Keratinocyte (primary cell): Measurements from ENCODE around the gene DRAP1. TPM values are rescaled to one million over a fixed set of nuclear protein-coding genes. Genes with fewer than 3 reads are reported as not detected.

Experiments
- DNase-seq: peaks from one replicate; pipeline ENCODE4 v3.0.0-alpha.2; 2011; ENCODE audit warnings: low read depth, missing footprints, low spot score
- FAIRE-seq: peaks from 2 replicates; lab custom pipeline; 2011; peaks lifted over from hg19 to GRCh38; lab: Jason Lieb, UNC
- H2AFZ ChIP-seq: 2 replicates; pipeline ENCODE4 v1.6.0; 2012; ENCODE audit warnings: low read length, control low read depth, inconsistent platforms; ENCODE audit not compliant: control insufficient read depth
- H3K27ac ChIP-seq: 2 replicates; pipeline ENCODE4 v1.5.1; 2011; ENCODE audit warnings: low read length; ENCODE audit not compliant: control insufficient read depth, insufficient read depth
- H3K27me3 ChIP-seq: 3 replicates; pipeline ENCODE4 v1.6.0; 2011; ENCODE audit warnings: low read length; ENCODE audit not compliant: control insufficient read depth, insufficient read depth; ENCODE audit errors: extremely low read depth
- H3K36me3 ChIP-seq, 2 experiments: 2 replicates in 1 of 2; 3 replicates in 1 of 2; pipeline ENCODE4 v1.5.1; 2011; ENCODE audit warnings: low read length in 2 of 2, mild to moderate bottlenecking in 1 of 2; ENCODE audit not compliant: control insufficient read depth in 2 of 2, insufficient read depth in 2 of 2; ENCODE audit errors: extremely low read depth in 1 of 2
- H3K4me1 ChIP-seq: 3 replicates; pipeline ENCODE4 v1.5.1; 2011; ENCODE audit warnings: low read length; ENCODE audit not compliant: control insufficient read depth, insufficient read depth; ENCODE audit errors: extremely low read depth
- H3K4me2 ChIP-seq: 3 replicates; pipeline ENCODE4 v1.6.0; 2011; ENCODE audit warnings: low read depth, low read length; ENCODE audit not compliant: control insufficient read depth, insufficient read depth; ENCODE audit errors: extremely low read depth
- H3K4me3 ChIP-seq, 3 experiments: fragments of 200-600 bp in 1 of 3; sonication (generic) in 1 of 3; 2 replicates in 2 of 3; 3 replicates in 1 of 3; pipeline ENCODE4 v1.5.1; 2011 to 2016; ENCODE audit warnings: low read length in 3 of 3, mild to moderate bottlenecking in 3 of 3, control low read depth in 2 of 3, inconsistent platforms in 1 of 3, low read depth in 1 of 3, mixed read lengths in 1 of 3, mixed run types in 1 of 3, moderate library complexity in 1 of 3; ENCODE audit not compliant: control insufficient read depth in 2 of 3, insufficient read depth in 2 of 3; ENCODE audit errors: extremely low read depth in 1 of 3
- H3K79me2 ChIP-seq: 2 replicates; pipeline ENCODE4 v1.6.0; 2012; ENCODE audit warnings: low read length; ENCODE audit not compliant: control insufficient read depth, insufficient read depth
- H3K9ac ChIP-seq: 3 replicates; pipeline ENCODE4 v1.6.0; 2011; ENCODE audit warnings: low read length; ENCODE audit not compliant: control insufficient read depth, insufficient read depth; ENCODE audit errors: extremely low read depth
- H3K9me1 ChIP-seq: 3 replicates; pipeline ENCODE4 v1.6.0; 2011; ENCODE audit warnings: low read length; ENCODE audit not compliant: control insufficient read depth, insufficient read depth; ENCODE audit errors: extremely low read depth
- H3K9me3 ChIP-seq: 2 replicates; pipeline ENCODE4 v1.5.1; 2012; ENCODE audit warnings: low read depth, low read length; ENCODE audit not compliant: control insufficient read depth
- H4K20me1 ChIP-seq: 3 replicates; pipeline ENCODE4 v1.6.0; 2011; ENCODE audit warnings: low read length; ENCODE audit not compliant: control insufficient read depth, insufficient read depth; ENCODE audit errors: extremely low read depth
- CTCF ChIP-seq, 3 experiments: IDR thresholded peaks in 1 of 3; conservative IDR thresholded peaks in 1 of 3; optimal IDR thresholded peaks in 1 of 3; 2 replicates in 2 of 3; 3 replicates in 1 of 3; pipeline versions ENCODE3 to v1.5.1; 2011; ENCODE audit warnings: low read length in 3 of 3, mild to moderate bottlenecking in 3 of 3, moderate library complexity in 2 of 3, control low read depth in 1 of 3, inconsistent platforms in 1 of 3; ENCODE audit not compliant: insufficient read depth in 2 of 3; ENCODE audit errors: extremely low read depth in 1 of 3
- EZH2 ChIP-seq: IDR thresholded peaks from one replicate; pipeline ENCODE4 v1.6.1; 2012; ENCODE audit warnings: inconsistent platforms, mild to moderate bottlenecking, low read length, moderate library complexity
- dilution Hi-C: fragments of 300-500 bp; cut with MboI; formaldehyde crosslinking; loops from one replicate; pipeline ENCODE4 v1.7.0; 2020; ENCODE audit warnings: low sequenced_read_pairs; ENCODE audit not compliant: extremely low pct_ligation_motif_present
- polyA plus RNA-seq, 5 experiments: library from polyadenylated mRNA; depleted of rRNA in 3 of 5; stranded (reverse) in 3 of 5; stranded (forward) in 1 of 5; unstranded in 1 of 5; fragments of >200 nt; gene quantifications; 1 replicate in 1 of 5; 2 replicates in 3 of 5; 3 replicates in 1 of 5; pipeline versions ENCODE4 v1.2.1 to v1.2.3, GENCODE V29; 2011 to 2012; ENCODE audit warnings: missing spikeins in 2 of 5, low read depth in 1 of 5, low replicate concordance in 1 of 5

Gene DRAP1
- polyA plus RNA-seq, 1 donor (not counting 4 experiments of a cell fraction or from before 2014, with no cell fraction given), result 135 TPM

DNA sequence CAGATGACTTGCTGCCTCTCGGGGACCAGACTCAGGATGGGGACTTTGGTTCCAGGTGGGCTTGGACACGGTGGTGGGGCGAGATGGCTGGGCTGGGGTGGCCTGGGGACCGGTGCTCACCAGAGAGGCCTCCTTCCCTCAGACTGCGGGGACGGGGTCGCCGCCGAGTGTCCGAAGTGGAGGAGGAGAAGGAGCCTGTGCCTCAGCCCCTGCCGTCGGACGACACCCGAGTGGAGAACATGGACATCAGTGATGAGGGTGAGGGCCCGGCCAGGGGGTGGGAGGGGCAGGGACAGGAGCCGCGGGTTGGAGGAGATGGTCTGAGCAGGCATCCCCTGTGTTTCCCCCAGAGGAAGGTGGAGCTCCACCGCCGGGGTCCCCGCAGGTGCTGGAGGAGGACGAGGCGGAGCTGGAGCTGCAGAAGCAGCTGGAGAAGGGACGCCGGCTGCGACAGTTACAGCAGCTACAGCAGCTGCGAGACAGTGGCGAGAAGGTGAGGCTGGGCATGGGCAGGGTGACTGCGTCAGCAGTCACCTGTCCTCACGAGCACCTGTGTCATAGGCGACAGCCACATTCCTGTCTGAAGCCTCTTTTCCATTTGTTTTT lies 48.2 kb downstream of the DRAP1 start:
- no peaks in the 10 kb centered on the region for H3K9me3 ChIP-seq
- peaks cover 24 to 34% of the 10 kb centered on the region in 2 experiments for H3K36me3 ChIP-seq
- H3K9ac ChIP-seq, result no peak overlapping the region
- peaks cover 8% of the 10 kb centered on the region for H3K4me1 ChIP-seq
- H3K79me2 ChIP-seq, result peaks cover 22% of the 10 kb centered on the region
- no peak overlapping the region for H3K27ac ChIP-seq
- H3K4me3 ChIP-seq, result no peak overlapping the region
- no peaks in the 10 kb centered on the region for H3K9me1 ChIP-seq
- no peak overlapping the region for H2AFZ ChIP-seq
- dilution Hi-C loops, result no loop called here
- H3K4me2 ChIP-seq, result no peak overlapping the region
- FAIRE-seq (no peak), DNase-seq (no peak)
- TF ChIP-seq EZH2, result no peak
- no peaks in the 10 kb centered on the region for H4K20me1 ChIP-seq
- H3K27me3 ChIP-seq, result no peaks in the 10 kb centered on the region

DNA sequence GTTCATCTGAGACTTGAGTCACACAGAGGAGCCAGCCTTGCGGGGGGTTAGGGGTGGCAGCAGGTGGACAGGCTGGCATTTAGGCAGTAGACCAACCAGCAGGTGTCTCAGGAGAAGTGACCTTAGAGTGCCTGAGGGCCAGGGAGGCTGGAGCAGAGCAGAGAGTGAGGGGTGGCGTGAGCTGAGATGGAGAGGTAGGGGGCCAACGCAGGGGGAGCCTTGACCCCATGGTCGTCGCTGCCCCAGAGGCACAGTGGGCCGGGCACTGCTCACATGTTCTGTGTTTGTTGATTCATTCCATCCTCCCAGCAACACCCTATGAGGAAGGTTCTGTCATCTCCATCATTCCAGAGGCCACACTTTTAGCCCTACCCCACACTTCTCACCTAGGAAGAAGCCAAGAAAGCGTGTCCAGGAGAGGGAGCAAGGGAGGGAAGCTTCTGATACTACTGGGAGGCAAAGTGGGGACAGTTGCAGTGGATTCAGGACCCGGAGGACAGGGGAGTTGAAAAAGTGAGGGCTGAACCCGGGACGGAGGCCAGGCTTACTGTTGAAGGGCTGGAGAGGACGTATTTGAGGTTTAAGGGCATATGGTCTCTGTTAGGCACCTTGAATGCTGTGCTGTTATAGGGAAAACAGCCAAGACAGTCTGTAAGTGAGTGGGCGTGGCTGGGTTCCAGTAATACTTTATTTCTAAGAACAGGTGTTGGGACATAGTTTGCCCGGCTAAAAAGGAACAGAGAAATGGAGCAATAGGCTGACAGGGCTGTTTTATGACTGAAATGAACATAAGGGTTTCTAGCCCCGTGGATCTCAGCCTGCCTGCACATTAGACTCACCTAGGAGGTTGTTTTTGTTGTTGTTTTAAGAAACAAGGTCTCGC lies 49.6 kb downstream of the DRAP1 start:
- no peak for DNase-seq
- H3K9me3 ChIP-seq, result no peaks in the 10 kb centered on the region
- H3K36me3 ChIP-seq, result peaks cover 23 to 34% of the 10 kb centered on the region in 2 experiments
- no peaks in the 10 kb centered on the region for H3K27me3 ChIP-seq
- H3K27ac ChIP-seq, result no peak overlapping the region
- H3K79me2 ChIP-seq, result peaks cover 8% of the 10 kb centered on the region
- FAIRE-seq, result no peak
- no peak overlapping the region for H3K4me3 ChIP-seq
- H4K20me1 ChIP-seq, result no peaks in the 10 kb centered on the region
- dilution Hi-C loops, result no loop called here
- peak in 1 of 3 experiments; percentile 17 for TF ChIP-seq CTCF (optimal IDR thresholded peaks at IDR 0.05 in 1 of 3, IDR thresholded peaks at IDR 0.05 in 1 of 3, conservative IDR thresholded peaks at IDR 0.05 in 1 of 3; ENCODE audit: extremely low read depth in 1 of 3, insufficient read depth in 2 of 3, low read length in 3 of 3)
- TF ChIP-seq EZH2, result no peak
- H3K9ac ChIP-seq, result no peak overlapping the region
- no peak overlapping the region for H2AFZ ChIP-seq
- H3K4me1 ChIP-seq, result peaks cover 9% of the 10 kb centered on the region
- no peak overlapping the region for H3K4me2 ChIP-seq
- peaks cover 3% of the 10 kb centered on the region for H3K9me1 ChIP-seq

Other genes with a start within 250 kb of the DRAP1 start
- gene KAT5, start 207.2 kb upstream of the DRAP1 start, polyA plus RNA-seq, result 26.8 to 32.1 TPM (median 30.3 TPM) in 3 replicates
- gene RNASEH2C, start 198.6 kb upstream of the DRAP1 start, polyA plus RNA-seq, result 16.0 to 20.6 TPM (median 18.5 TPM) in 3 replicates
- 3.1 to 6.8 TPM (median 3.1 TPM) in 3 replicates for gene AP5B1, start 138.4 kb upstream of the DRAP1 start, polyA plus RNA-seq
- gene OVOL1, start 132.4 kb upstream of the DRAP1 start, polyA plus RNA-seq, result 2.1 to 23.2 TPM (median 7.5 TPM) in 3 replicates
- 0.12 to 0.44 TPM (median 0.15 TPM) in 3 replicates for gene SNX32, start 85.5 kb upstream of the DRAP1 start, polyA plus RNA-seq
- 571 to 1,860 TPM (median 1,236 TPM) in 3 replicates for gene CFL1, start 61.2 kb upstream of the DRAP1 start, polyA plus RNA-seq
- 24.7 to 34.4 TPM (median 28.0 TPM) in 3 replicates for gene MUS81, start 59.0 kb upstream of the DRAP1 start, polyA plus RNA-seq
- gene EFEMP2, start 46.6 kb upstream of the DRAP1 start, polyA plus RNA-seq, result 4.6 to 13.6 TPM (median 4.8 TPM) in 3 replicates
- not detected in 3 replicates for gene CTSW, start 39.6 kb upstream of the DRAP1 start, polyA plus RNA-seq
- 83.0 to 104 TPM (median 95.1 TPM) in 3 replicates for gene FIBP, start 31.0 kb upstream of the DRAP1 start, polyA plus RNA-seq
- gene CCDC85B, start 28.8 kb upstream of the DRAP1 start, polyA plus RNA-seq, result 4.1 to 6.8 TPM (median 6.0 TPM) in 3 replicates
- gene FOSL1, start 19.0 kb upstream of the DRAP1 start, polyA plus RNA-seq, result 9.4 to 25.3 TPM (median 21.8 TPM) in 3 replicates
- 18.4 to 30.9 TPM (median 25.0 TPM) in 3 replicates for gene C11orf68, start 364 bp upstream of the DRAP1 start, polyA plus RNA-seq
- not detected in 3 replicates for gene TSGA10IP, start 26.1 kb downstream of the DRAP1 start, polyA plus RNA-seq
- 5.9 to 28.0 TPM (median 14.7 TPM) in 3 replicates for gene SART1, start 42.3 kb downstream of the DRAP1 start, polyA plus RNA-seq
- gene EIF1AD, start 82.7 kb downstream of the DRAP1 start, polyA plus RNA-seq, result 23.1 to 36.8 TPM (median 29.6 TPM) in 3 replicates
- gene BANF1, start 83.1 kb downstream of the DRAP1 start, polyA plus RNA-seq, result 112 to 187 TPM (median 154 TPM) in 3 replicates
- gene CST6, start 92.6 kb downstream of the DRAP1 start, polyA plus RNA-seq, result 1.4 to 2.3 TPM (median 1.7 TPM) in 3 replicates
- gene CATSPER1, start 107.1 kb downstream of the DRAP1 start, polyA plus RNA-seq, result 0.07 TPM in 1 of 3 replicates, not detected in the others
- not detected in 3 replicates for gene GAL3ST3, start 129.7 kb downstream of the DRAP1 start, polyA plus RNA-seq
- gene SF3B2, start 132.9 kb downstream of the DRAP1 start, polyA plus RNA-seq, result 41.9 to 121 TPM (median 73.0 TPM) in 3 replicates
- gene PACS1, start 150.8 kb downstream of the DRAP1 start, polyA plus RNA-seq, result 10.0 to 28.4 TPM (median 14.9 TPM) in 3 replicates